C4-2B (cell line): Measurements from ENCODE around the gene ADARB2.

Source experiments
- CTCF ChIP-seq: fragments of 450-650 bp; conservative IDR thresholded peaks from 2 replicates; pipeline ENCODE4 v1.5.1; 2017; ENCODE audit warnings: mild to moderate bottlenecking
- ZFX ChIP-seq: fragments of 450-650 bp; IDR thresholded peaks from 2 replicates; pipeline ENCODE4 v1.6.1; 2017

DNA sequence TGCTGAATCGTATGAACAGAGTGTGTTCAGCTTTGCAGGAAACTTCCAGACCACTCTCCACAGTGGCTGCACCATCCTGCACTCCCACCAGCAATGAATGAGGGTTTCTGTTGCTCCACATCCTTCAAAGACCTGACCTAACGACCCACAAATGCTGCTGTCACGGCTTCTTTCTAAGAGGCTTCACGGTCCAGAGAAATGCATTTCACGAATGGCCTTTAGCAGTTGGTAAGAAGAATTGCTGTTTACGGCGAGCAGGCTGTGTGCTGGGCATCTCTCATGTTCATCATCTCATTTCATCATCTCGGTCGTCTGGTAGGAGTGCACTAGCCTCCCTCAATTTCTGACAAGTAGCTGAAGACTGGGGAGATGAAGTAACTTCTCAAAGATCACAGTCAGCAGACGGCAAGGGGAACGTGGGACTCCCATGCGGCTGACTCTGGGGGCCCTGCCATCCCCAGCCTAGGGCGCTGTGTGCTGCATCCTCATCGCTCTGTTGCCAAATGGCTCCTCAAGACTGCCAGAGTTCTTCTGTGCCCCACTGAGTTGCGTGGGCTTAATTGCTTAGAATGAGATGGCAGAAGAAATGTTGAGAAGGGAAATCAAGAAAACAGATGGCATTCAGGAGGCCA, 72.9 kb downstream of the ADARB2 start:
- no peak for TF ChIP-seq CTCF
- TF ChIP-seq ZFX, result no peak
